Vagina (tissue), 2 donors: ENCODE data around the gene SNHG17.

ENCODE experiments used
- CTCF ChIP-seq, 3 experiments: fragments of 450-650 bp in 2 of 3; fragments of 200-600 bp in 1 of 3; sonication (generic) in 1 of 3; IDR thresholded peaks; one replicate each; pipeline ENCODE4 v1.5.1; 2017 to 2019; ENCODE audit warnings: antibody characterized with exemption in 3 of 3, mild to moderate bottlenecking in 2 of 3, moderate library complexity in 2 of 3
- POLR2A ChIP-seq, 2 donors: fragments of 450-650 bp; IDR thresholded peaks; one replicate each; pipeline ENCODE4 v1.6.1; 2017; ENCODE audit warnings: antibody characterized with exemption in 2 of 2, mild to moderate bottlenecking in 2 of 2, moderate library complexity in 2 of 2
- POLR2AphosphoS5 ChIP-seq, 2 donors: sonication (generic); formaldehyde crosslinking; IDR thresholded peaks; one replicate each; pipeline ENCODE4 v1.9.0; 2017; ENCODE audit warnings: antibody characterized with exemption in 2 of 2, mild to moderate bottlenecking in 2 of 2, low read depth in 1 of 2; ENCODE audit not compliant: insufficient read depth in 1 of 2

- no peak for TF ChIP-seq POLR2AphosphoS5 (IDR thresholded peaks at IDR 0.05; ENCODE audit: insufficient read depth in 1 of 2, low read depth in 1 of 2)
- TF ChIP-seq CTCF (IDR thresholded peaks at IDR 0.05): no peak
- no peak for TF ChIP-seq POLR2A (IDR thresholded peaks at IDR 0.05)
These were observed 18.8 kb upstream of the SNHG17 start for GRCh38 chr20:38453941-38454340.
